NCI-H2029 treated with DMSO at 0.1 percent for 48 hours (cell line): ENCODE results near the gene CHST11.
"Not testable (repeated sequence)": the region's sequence is repeated elsewhere in the genome, so short reads cannot be mapped to it uniquely, and the experiment has no call there.

Experiments
- DNase-seq: peaks from one replicate; lab custom pipeline; 2025; lab: John Stamatoyannopoulos, UW

The CHST11 gene

DNA sequence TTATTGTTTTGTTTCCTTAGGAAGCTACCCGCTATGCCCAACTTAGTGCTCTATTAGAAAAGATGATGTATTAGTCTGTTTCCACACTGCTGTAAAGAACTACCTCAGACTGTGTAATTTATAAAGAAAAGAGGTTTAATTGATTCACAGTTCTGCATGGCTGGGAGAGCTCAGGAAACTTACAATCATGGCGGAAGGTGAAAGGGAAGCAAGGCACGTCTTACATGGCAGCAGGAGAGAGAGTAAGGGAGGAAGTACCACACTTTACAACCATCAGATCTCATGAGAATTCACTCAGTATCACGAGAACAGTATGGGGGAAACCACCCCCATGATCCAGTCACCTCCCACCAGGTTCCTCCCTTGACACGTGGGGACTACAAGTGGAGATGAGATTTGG is 70.9 kb downstream of the CHST11 start:
- DNase-seq, result not testable (repeated sequence)

DNA sequence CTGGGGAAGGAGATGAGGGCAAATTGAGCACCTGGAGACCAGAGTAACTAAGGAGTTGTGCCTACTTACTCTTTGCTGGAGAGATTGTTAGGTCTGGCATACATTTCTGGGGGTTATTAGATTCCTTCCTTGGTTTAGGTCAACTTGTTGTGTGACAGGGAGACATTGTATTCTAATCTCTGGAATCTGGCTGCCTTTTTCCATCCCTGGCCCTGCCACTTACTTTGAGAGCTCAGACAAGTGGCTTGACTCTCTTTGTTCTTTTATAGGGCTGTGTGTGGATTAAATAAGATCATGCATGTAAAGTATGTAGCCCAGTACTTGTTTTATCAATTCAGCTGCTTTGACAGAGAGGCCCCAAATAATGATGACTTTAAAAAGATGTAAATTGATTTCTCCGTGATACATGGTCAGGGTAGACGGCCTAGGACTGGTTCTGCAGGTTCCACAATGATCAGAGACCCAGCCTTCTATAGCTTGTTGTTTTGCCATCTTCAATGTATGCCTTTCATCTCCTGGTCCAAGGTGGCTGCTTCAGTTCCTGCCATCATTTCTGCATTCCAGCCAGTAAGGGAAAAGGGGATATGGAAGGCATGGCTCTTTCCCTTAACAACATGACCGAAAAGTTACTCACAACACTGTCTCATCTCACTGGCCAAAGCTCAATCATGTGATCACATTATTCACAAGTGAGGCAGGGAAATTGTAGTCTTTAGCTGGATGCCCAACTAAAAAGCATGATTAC is 72.6 kb downstream of the CHST11 start:
- peak; percentile 51 for DNase-seq

DNA sequence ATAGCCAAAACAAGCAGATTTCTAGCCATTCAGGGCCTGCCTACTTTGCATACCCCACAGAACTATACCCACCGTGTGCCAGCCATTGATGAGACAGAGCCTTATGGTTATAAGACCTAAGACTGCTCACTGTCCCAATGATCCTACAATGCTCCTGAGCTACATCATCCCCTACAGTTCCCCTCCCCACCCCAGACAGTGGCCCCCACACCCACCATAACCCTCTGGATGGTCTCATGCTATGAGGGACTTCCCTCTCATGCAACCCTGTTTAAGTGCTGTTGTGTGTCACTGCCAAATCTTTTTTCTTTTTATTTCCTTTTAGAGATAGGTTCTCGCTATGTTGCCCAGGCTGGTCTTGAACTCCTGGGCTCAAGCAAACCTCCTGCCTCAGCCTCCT is 75.9 kb downstream of the CHST11 start:
- DNase-seq, result no peak

DNA sequence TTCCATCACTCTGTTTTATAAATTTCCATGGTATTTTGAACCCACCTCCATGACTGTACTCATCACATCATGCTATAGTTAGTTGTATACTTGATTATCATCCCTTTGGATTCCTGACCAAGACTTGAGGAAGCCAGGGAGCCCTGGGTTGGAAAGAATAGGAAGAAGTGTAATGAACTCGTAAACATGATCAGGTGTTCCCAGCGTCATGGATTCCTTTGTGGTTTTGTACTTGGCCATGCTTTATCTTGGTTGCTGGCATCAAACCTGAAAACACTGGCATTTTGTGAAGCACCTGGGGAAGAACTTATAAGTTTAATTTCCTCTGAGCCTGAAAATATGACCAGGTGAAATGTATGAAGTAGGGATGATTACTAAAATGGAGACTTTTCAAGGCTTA is 76.4 kb downstream of the CHST11 start:
- no peak for DNase-seq

DNA sequence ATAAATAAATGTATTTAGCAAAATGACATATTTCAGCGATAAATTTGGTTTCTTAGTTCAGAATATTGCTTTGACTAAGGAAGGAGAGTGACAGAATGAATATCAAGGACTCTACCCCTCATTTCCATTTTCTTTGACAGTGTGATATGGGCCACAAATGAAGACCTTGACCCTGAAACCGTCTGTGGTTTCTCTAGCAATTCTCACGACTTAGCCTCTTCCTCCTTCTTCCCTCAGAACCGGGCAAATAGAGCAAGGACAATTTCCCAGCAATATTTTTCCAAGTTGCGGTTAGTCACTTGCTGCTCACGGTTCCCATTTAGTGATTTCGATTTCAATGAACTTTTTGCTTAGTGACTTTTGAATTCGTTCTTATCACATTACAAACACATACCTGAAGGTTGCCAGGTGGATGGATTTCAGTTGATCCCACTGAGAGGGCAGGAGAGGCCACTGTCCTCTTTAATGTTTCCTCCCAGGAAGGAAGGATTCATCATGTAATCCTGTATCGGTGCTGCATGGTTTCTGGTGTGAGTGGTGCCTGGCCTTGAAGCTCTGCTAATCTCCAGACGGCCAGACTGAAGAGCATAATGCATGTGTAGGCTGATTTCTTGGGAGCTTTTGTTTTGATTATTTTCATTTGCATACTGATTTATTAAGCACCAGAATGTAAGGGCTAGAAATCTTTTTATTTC is 77.6 kb downstream of the CHST11 start:
- DNase-seq, result no peak

DNA sequence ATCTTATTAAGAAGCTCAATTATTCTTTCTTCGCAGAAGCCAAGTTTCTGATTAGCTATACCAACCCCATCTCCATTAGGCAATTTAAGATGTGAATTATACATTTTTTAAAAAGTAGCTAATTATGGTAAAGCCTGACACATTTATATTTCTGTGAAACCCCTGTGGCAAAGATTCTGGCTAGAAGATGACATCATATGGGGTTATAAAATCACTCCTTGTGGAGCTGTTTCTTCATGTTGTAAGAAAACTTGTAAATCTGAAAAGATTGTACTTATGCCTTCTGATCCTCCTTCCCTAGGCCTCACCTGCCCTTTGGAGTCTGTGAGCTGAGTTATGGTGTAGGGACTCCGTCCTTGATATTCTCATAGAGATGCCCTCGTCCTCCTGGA is 78.1 kb downstream of the CHST11 start:
- DNase-seq, result no peak

DNA sequence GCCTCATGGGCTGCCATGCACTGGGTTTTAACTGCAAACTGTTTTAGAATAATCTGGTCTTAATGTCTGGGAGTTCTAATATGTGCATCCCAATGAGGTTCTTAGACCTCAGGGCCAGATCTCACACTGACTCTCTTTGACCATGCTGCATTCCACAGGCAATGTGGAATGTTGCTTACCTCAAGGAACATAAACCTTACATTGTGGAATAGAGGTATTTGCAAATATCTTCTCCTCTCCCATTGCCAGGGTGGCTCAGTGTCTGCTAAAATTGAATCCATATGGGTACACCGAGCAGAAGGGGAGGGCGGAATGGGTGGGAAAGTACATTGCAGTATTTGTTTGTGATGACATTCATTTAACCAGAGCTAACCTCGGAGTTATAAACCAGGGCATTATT is 78.6 kb downstream of the CHST11 start:
- DNase-seq, result no peak

DNA sequence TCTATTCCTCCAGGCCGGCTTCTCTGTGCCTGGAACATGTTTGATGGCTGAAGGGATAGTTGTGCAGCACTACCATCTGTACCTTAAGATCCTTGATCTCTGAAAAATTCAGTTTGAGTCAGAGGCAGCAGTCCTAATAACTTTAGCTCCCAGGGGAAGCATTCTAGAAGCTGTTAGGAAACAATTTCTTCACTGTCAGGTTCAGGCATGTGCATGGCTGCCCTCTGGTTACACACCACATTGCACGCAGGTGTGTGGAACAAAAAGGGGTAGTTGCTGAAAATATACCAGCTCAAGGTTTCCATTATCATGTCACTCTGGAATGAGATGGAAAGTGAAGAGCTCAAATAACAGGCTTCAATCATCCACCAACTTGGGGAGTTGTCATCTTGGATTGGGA is 80.1 kb downstream of the CHST11 start:
- DNase-seq, result no peak

DNA sequence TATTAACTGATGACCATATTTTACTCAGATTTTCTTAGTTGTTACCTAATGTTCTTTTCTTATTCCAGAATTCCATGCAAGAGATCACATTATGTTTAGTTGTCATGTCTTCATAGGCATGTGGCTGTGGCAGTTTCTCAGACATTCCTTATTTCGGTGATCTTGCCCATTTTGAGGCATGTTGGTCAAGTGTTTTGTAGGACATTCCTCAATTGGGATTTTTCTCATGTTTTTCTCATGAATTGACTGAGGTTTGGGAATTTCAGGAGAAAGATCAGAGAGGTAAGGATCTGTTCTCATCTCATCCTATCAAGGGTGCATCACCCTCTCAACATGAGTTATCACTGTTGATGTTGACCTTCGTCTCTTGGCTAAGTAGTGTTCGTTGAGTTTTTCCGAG is 81.3 kb downstream of the CHST11 start:
- DNase-seq, result no peak

DNA sequence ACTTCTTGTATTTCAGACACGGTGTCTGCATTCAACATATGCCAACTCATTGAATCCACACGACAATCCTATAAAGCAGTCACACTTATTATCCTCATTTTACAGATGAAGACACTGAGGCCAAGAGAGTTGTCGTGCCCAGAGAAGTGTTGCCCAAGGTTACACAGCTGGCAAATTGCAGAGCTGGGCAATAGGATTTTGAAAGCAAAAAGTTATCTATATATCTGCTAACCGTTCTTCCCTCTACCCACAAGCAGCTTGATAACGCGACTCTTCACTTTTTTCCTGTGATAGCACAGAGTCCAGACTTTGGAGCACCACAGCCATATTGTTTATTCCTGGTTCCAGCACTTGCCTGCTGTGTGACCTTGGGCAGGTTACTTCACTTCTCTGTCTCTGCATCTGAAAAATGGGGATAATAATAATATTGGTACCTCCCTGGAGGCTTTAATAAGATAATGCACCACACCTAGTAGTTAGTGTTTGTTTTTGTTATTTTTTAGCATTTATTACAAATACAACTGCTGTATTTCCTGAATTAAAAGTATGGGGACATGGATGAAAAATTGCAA is 82.2 kb downstream of the CHST11 start:
- no peak for DNase-seq

DNA sequence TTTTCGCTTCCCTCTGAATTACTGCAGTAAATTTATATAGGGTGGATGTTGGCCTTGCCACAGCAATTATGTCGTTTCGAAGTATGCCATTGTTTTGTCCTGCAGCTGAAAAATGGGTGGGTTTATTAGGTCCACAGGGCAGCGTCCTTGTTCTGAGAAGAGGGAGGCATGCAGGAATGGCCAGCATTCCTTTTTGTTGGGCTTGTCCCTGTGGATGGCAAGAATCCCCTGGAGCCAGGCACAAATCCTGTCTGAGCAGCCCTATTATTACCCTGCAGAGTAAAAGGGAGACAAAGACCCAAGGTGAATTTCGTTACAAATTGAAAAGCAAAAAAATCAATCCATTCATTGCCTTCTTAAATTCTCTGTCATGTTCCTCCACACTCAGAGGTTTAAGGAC is 88.1 kb downstream of the CHST11 start:
- no peak for DNase-seq

DNA sequence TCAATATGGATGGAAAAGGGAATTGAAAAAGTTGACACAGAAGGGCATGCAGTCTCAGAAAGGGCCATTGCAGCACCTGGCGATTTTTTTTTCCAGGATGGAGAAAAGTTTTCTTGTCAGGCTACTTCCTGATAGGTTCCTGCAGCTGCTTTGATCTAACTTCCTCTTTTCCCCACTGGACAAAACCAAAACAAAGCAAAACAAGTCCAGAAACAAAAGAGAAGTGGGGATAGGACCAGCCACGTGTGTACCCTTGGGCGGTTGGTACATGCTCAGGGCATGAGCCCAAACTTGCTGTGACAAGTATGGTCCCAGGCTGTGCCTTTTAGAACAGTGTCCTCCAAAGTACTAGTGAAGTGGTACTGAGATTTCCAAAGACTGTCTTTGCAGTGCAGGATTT is 89.8 kb downstream of the CHST11 start:
- DNase-seq, result no peak

DNA sequence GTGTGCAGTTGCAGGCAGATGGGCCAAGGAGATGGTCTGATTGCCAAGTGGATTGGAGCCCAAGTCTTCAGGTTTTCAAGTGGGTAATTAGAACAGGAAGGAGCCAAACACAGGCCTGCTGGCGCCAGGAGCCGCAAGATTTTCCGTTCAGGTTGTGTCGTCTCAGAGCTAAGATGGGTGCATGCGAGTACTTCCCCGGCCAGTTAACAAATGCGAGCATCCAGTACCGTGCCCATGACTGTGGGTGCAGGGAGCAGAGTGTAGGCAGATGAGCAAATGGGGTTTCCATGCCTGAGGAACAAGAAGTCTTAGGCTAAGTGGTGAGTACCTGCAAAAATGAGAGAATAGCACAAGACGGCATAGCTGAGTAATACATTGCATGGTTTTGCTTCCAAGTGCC is 90.5 kb downstream of the CHST11 start:
- DNase-seq, result no peak

DNA sequence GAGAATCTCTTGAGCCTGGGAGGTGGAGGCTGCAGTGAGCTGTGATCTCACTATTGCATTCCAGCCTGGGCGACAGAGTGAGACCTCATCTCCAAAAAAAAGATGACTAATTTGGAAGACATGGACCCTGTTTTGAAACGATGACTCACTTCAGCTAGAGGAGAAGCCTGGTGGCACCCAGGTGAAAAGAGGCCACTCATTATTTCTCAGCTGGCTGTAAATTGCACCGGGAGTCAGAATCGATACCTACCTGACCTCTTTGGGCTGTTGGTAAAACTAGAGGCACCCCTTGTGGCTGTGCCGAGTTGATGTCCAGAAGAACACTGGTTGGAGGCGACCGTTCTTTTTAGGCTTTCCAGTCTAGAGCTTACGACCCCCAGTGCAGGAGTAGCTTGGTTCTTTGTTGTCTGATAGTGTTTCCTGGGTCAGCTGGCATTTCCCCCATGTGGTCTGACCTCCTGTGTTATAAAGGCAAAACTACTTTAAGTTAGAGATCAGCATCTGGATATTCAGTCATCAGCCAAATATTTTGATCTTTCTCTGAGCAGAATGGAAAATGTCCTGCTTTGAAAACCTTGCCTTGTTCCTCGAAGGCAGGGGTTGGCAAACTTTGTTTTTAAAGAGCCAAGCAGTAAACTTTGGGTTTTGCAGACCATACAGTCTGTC is 93.2 kb downstream of the CHST11 start:
- DNase-seq, result no peak

DNA sequence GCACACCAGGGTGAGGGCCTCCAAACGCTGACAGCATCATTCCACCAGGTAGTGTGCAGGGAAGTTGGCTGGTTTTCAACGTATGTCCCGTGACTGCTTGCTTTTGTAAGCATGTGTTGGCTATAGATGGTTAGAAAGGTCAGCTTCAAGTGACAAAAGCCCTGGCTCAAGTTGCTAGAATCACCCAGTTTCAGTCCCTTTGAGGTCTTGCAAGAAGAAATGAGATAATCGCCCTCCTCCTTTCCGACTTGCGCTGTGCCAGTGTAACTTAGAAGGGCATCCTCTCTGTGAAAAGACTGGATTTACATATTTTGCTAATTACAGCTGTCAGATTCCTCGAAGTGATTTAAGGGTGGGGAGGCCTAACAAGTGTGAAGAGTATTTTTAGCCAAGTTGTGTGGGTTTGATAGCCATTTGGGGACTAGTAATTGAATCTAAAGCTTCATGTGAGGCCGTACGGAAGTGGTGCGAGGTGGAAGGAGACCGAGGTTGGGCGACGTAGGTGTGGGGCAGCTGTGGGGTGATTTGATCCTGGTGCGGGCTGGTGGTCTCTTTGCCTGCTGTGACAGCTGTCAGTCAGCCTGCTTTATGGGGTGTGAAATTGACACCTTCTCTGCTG is 94.7 kb downstream of the CHST11 start:
- DNase-seq, result no peak

DNA sequence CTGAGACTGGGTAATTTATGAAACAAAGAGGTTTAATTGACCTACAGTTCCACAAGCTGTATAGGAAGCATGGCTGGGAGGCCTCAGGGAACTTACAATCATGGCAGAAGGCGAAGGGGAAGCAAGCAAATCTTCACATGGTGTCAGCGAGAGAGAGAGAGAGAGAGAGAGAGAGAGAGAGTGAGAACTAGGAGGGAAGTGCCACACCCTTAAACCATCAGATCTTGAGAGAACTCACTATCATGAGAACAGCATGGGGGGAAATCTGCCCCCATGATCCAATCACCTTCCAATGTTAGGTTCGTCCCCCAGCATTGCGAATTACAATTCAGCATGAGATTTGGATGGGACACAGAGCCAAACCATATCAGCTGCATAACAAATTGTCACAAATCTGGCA is 96.7 kb downstream of the CHST11 start:
- DNase-seq, result no peak

DNA sequence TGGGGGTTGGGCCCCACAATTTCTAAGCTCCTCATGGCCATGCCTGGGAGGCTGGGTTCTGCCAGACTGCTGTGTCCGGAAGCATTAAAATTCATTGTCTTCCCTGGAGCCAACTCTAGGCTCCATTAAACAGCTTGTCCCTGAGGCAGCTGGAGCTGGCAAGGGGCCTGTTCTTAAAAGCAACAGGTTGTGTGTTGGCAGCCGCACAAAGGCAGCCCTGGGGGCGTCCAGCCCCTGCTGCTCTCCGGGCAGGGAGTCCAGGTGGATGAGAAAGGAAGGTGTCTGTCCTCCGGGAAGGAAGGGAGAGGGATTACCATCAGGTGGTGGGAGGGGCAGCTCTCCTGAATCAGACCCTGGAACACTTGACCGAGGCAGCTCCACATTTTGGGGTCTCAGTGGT is 98.9 kb downstream of the CHST11 start:
- peak; percentile 38 for DNase-seq

DNA sequence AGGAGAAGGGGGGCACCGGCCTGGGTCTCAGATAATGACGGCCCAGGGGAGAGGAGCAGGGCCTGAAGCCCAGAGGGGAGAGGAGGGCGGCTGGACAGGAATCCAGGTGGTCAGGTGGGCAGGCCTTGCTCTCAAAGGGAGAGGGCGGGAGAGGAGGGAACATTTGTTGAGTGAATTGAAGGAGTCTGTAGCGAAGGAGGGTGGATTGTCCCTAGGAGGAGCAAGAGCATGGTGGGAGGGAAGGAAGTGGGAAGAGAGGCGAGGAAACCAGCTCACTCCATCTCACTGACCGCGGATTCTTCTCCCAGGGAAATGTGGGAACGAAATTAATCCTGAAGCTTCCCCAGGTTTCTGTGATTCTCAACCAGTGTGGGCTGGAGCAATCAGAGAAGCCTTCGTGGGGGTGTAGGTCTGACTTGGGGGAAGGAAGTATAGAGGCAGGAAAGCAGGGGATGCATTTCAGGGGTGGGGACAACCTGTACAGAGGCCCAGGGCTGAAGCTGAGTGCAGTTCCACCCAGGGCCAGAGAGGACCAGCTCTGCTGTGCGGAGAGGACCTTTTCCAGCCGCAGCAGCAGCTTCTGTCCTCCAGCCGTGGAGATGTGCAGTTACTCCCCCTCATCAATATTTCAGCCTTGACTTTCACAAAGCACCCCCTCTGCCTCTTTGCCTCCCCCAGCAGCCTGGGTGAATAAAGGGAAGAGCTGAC is 100.9 kb downstream of the CHST11 start:
- DNase-seq, result no peak

DNA sequence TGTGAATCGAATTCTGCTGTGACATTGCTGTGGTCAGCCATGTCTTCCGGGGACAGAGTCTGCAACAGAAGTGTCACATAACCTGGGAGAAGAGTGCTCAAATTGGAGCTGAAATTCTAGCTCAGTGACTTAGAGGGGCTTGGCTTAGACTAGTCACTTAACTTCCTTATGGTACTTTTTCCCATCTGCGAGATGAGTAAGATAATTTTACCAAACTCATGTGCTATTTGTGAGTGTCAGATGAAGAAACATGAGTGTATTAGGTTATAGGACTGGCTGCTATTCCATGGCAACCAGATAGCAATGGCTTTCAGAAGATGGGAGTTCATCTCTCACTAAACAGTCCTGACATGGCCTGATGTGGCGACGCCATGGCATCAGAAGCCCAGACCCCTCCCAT is 104.1 kb downstream of the CHST11 start:
- DNase-seq, result no peak

DNA sequence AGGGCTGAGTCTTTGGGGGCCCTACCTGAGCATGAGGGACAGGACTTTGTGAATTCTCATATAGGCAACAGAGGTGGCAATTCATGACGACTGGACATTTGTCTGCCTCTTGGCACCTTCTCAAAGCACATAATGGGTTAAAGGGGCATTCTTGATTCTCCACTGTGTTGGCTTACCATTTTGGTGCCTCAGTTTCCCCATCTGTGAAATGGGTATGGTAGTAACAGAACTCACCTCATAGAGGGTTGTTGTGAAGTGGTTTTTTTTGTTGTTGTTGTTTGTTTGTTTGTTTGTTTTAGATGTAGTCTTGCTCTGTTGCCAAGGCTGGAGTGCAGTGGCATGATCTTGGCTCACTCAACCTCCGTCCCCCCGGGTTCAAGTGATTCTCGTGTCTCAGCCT is 106.0 kb downstream of the CHST11 start:
- no peak for DNase-seq

DNA sequence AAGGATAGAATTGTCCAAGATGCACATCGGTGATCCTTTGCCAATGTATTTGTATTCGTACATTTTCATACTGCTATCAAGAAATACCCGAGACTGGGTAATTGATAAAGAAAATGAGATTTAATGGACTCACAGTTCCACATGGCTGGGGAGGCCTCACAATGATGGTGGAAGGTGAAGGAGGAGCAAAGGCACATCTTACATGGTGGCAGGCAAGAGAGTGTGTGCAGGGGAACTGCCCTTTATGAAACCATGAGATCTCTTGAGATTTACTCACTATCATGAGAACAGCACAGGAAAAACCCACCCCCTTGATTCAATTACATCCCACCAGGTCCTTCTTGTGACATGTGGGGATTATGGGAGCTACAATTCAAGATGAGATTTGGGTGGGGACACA is 107.9 kb downstream of the CHST11 start:
- DNase-seq, result not testable (repeated sequence)
